Germinal center (tissue), 1 donor: ENCODE data around the gene SNX8.

Experiments
- DNase-seq: peaks from one replicate; pipeline ENCODE4 v3.0.0; 2012; ENCODE audit warnings: mixed read lengths, low spot score

The SNX8 gene

GRCh38 chr7:2220030-2220429 lies 94.2 kb downstream of the SNX8 start:
- DNase-seq = no peak

- no peak for DNase-seq
Observed at GRCh38 chr7:2219606-2220005, 94.6 kb downstream of the SNX8 start.

- no peak for DNase-seq
Observed at GRCh38 chr7:2219136-2219535, 95.1 kb downstream of the SNX8 start.

GRCh38 chr7:2218444-2218785 lies 95.8 kb downstream of the SNX8 start:
- no peak for DNase-seq

GRCh38 chr7:2217716-2218443 lies 96.4 kb downstream of the SNX8 start:
- no peak for DNase-seq

- DNase-seq = no peak
Observed at GRCh38 chr7:2217206-2217605, 97.0 kb downstream of the SNX8 start.

GRCh38 chr7:2215851-2216250 lies 98.4 kb downstream of the SNX8 start:
- no peak for DNase-seq

- no peak for DNase-seq
Observed at GRCh38 chr7:2214636-2215035, 99.6 kb downstream of the SNX8 start.

- no peak for DNase-seq
Observed at GRCh38 chr7:2213551-2214215, 100.6 kb downstream of the SNX8 start.

GRCh38 chr7:2212906-2213305 lies 101.3 kb downstream of the SNX8 start:
- DNase-seq = no peak

- no peak for DNase-seq
Observed at GRCh38 chr7:2211926-2212325, 102.3 kb downstream of the SNX8 start.

GRCh38 chr7:2211259-2211880 lies 102.9 kb downstream of the SNX8 start:
- no peak for DNase-seq

- no peak for DNase-seq
Observed at GRCh38 chr7:2210551-2211258, 103.5 kb downstream of the SNX8 start.

GRCh38 chr7:2209961-2210323 lies 104.3 kb downstream of the SNX8 start:
- no peak for DNase-seq

GRCh38 chr7:2209146-2209960 lies 104.9 kb downstream of the SNX8 start:
- DNase-seq = peak; percentile 79

- DNase-seq = no peak
Observed at GRCh38 chr7:2208712-2209111, 105.5 kb downstream of the SNX8 start.

- DNase-seq = no peak
Observed at GRCh38 chr7:2205036-2205780, 109.0 kb downstream of the SNX8 start.

GRCh38 chr7:2204446-2204845 lies 109.8 kb downstream of the SNX8 start:
- DNase-seq = no peak

GRCh38 chr7:2203766-2204300 lies 110.4 kb downstream of the SNX8 start:
- peak; percentile 63 for DNase-seq

- DNase-seq = no peak
Observed at GRCh38 chr7:2202901-2203765, 111.1 kb downstream of the SNX8 start.
